GM19099 (cell line): ENCODE results near the gene CHST8.

Experiments
- POLR2A ChIP-seq: IDR thresholded peaks from 3 replicates; pipeline ENCODE4 v1.6.1; 2011; ENCODE audit warnings: low read depth; ENCODE audit not compliant: insufficient read length; ENCODE audit errors: extremely low read depth

The CHST8 gene

DNA sequence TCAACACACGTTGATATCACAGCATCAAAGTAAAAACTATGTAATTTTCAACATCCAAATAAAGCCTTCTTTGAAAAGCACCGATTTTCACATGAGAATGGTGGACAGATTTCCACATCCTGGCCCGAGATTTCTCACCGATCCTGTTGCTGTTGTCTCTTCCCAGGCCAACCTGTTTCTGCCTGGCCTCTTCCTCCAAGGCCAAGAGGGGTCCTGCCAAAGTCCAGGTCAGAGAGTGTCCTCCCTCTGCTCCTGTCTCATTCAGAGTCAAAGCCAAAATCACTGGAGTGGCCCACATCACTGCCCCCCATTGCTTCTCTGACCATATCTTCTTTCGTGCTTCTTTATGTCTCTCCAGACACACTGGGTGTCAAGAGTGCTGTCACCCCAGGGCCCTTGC, 49.5 kb downstream of the CHST8 start:
- TF ChIP-seq POLR2A = no peak

GRCh38 chr19:33673258-33673875, 51.6 kb downstream of the CHST8 start:
- no peak for TF ChIP-seq POLR2A

DNA sequence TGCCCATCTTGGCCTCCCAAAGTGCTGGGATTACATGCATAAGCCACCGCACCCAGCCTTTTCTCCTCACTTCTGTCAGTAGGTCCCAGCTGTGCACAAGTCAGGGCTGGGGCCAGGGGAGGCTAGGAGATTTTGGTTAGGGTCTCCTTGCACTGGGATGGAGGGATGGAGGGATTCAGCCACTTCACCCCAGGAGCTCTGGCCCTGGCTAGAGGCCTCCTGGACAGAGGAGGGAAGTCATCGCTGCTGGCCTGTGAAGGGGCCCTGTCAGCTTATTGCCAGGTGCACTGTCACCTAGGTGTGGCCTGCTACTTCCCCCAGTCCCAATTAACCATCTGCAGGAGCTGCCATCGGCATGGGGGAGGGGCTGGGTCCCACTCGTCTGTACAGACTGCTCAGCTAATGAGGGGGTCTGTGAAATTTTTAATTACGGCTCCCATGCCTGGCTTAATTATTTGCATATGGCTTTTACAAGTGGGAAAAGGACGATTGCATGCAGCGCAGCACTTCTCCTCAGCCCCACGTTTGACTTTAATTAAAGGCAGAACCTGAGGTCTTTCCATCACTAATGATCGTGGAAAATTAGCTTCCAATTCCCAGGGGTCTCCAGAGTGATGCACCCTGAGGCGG, 52.4 kb downstream of the CHST8 start:
- no peak for TF ChIP-seq POLR2A

GRCh38 chr19:33674626-33675367, 53.0 kb downstream of the CHST8 start:
- no peak for TF ChIP-seq POLR2A

DNA sequence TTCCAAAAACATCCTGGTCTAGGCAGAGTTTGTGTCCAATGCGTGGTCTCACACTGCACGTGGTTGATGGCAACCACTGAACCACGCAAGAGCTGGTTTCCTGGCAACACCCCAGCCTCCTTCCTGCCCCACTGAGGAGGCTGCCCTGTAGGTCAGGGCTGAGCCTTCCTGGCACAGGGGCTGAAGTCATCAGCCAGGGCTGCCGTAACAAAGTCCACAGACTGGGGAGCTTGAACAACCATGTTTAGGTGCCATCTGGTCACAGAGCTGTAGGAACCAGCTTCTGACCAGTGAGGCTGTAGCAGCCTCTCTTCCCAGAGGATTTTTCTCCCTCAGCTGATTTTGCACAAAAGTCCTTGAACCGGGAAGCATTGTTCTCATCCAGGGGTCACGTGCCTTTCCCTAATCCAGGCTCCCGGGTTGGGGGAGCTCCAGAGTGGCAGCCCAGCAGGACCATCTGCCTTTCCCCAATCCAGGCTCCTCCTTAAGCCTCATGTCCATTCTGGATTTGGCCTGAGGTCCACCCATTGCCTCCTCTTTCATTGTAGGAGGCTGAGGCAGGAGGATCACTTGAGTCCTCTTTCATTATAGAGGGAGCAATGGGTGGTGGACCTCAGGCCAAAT, 53.9 kb downstream of the CHST8 start:
- TF ChIP-seq POLR2A = no peak

GRCh38 chr19:33676999-33677665, 55.4 kb downstream of the CHST8 start:
- no peak for TF ChIP-seq POLR2A

- TF ChIP-seq POLR2A = no peak
Measured at GRCh38 chr19:33677745-33678426, 56.1 kb downstream of the CHST8 start.

GRCh38 chr19:33678796-33679585, 57.2 kb downstream of the CHST8 start:
- TF ChIP-seq POLR2A = no peak

GRCh38 chr19:33679696-33680095, 57.9 kb downstream of the CHST8 start:
- TF ChIP-seq POLR2A = no peak

DNA sequence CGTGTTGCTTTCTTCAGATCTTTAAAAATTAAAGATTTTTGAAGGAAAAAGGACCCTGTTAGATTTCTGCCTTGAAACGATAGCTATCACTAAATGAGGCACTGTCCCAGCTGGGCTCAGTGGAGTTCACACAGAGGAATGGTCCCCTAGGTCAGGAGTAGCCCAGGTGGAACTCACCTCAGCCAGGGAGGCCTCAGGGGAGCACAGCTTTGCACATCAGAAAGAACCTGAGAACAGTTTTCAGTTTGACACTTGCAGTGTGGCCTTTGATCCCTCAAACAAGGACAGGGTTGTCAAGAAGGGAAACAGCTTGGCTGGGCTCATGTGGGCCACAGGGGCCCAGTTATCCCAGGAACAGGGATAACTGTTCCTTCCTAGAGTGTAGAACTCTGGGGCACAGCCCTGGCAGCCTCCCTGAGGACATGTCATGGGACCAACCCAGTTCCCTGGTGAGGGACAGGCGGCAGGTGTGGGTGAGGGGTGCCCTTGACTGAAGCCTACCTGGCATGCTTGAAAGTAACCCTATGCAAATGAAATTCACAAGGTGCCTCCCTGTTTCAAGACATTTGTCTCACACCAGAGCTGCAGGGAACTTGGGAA, 59.4 kb downstream of the CHST8 start:
- no peak for TF ChIP-seq POLR2A

- no peak for TF ChIP-seq POLR2A
Measured at GRCh38 chr19:33683881-33684537, 62.3 kb downstream of the CHST8 start.

DNA sequence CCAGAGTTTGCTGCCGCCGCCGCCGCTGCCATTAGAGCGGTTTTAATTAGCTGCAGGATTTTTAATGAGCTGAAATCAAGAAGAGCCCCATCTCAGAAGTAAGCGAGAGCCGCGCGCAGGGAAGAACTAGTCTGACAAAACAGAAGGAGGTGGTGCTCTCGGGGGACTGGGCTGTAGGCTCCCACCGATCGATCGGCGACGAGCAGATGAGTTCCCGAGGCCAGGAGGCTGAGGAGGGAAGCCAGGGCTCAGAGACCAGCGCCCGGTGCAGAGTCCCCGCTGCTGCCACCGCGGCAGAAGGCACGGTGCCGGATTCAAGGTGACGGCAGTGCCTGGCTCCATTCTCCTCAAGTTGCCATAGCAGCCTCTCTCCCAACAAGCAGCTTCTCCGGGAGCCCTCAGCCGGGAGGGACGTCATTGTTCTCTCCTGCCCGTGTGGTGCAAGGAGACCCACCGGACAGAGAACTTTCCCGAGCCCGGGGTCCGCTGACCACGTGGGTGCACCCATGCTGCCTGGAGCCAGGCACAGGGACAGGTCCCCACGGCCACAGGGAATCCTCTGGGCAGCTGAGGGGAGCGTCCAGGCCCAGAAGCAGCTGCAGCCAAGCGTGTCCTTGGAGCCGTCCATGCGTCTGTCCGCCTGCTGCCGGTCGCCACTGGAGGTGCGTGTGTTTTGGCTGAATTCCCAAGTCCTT, 62.9 kb downstream of the CHST8 start:
- no peak for TF ChIP-seq POLR2A

- no peak for TF ChIP-seq POLR2A
Measured at GRCh38 chr19:33685541-33685940, 63.8 kb downstream of the CHST8 start.

DNA sequence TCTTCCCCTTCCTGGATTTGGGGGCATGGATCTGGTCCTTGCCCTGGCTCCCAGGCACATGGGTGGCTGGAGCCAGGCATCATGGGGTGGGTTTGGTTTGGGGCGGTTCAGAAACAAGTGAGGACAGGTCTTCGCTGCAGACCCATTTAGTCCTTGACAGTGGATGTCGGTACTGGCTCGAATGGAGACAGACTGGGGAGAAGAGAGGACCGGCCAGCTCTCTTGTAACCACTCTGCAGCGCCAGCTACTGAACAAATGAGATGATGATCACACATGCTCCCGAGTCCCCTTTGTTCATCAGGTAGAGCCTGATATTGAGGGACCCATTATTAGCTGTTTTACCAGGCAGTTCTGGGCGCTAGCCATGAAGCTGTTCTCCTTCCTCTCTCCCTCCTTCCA, 64.5 kb downstream of the CHST8 start:
- no peak for TF ChIP-seq POLR2A
